ENCODE data around the gene LYSMD2. TPM values are rescaled to one million over a fixed set of nuclear protein-coding genes. Genes with fewer than 3 reads are reported as not detected.

LYSMD2 gene
- polyA plus RNA-seq, 1 of the 3 experiments (the other 2 are of a cell fraction): 10.3 TPM

GRCh38 chr15:51780636-51781035 is 43.2 kb upstream of the LYSMD2 start:
- Histone ChIP-seq H3K9ac (no peak overlapping the region), H3K4me1 (ENCODE audit: control insufficient read depth in 1 of 2, insufficient read depth in 2 of 2, low read depth in 1 of 2, low read length in 1 of 2) (no peaks in the 10 kb centered on the region; a peak in 1 of 4 replicates), H3K27me3 (ENCODE audit: insufficient read depth) (no peaks in the 10 kb centered on the region), H3K36me3 (replicated peaks in 1 of 2; ENCODE audit: control insufficient read depth in 1 of 2, insufficient read depth in 2 of 2, low read length in 1 of 2) (peaks cover 24 to 45% of the 10 kb centered on the region in 2 experiments), H3F3A (replicated peaks; ENCODE audit: insufficient read depth) (no peaks in the 10 kb centered on the region), H3K79me2 (ENCODE audit: insufficient read depth) (no peaks in the 10 kb centered on the region), H2AFZ (ENCODE audit: low read depth) (no peak overlapping the region), H3K4me2 (no peak overlapping the region), H3K27ac (ENCODE audit: low read depth in 2 of 2, low read length in 1 of 2) (no peak overlapping the region), H3K4me3 (ENCODE audit: low read depth in 2 of 2, low read length in 1 of 2) (no peak overlapping the region), H3K9me2 (no peaks in the 10 kb centered on the region), H4K20me1 (ENCODE audit: insufficient read depth) (no peaks in the 10 kb centered on the region), H3K9me3 (no peaks in the 10 kb centered on the region)
- no peak for DNase-seq
- ChIA-PET POLR2A (no interaction called here), CTCF (interaction anchor here (0.8 to 1.8 kb wide), 4 partner anchors 113 to 159 kb away, joined by 3 to 14 read pairs (median 4); no protein-coding TSS in a partner anchor)
- no peak for TF ChIP-seq FOSL2 (IDR thresholded peaks at IDR 0.05; ENCODE audit: borderline replicate concordance, low read depth)
- TF ChIP-seq USF1 (IDR thresholded peaks at IDR 0.05; ENCODE audit: borderline replicate concordance, low read depth): no peak
- TF ChIP-seq EZH2phosphoT487 (IDR thresholded peaks at IDR 0.05; ENCODE audit: borderline replicate concordance, low read depth): no peak
- TF ChIP-seq ELF1 (IDR thresholded peaks at IDR 0.05): no peak
- TF ChIP-seq RXRA (IDR thresholded peaks at IDR 0.05; ENCODE audit: borderline replicate concordance, low read depth): no peak
- no peak for TF ChIP-seq NRF1 (IDR thresholded peaks at IDR 0.05; ENCODE audit: low read depth, low read length)
- no peak for TF ChIP-seq IRF3 (IDR thresholded peaks at IDR 0.05; ENCODE audit: low read depth, low read length)
- WGBS (ENCODE audit: low lambda C conversion rate): 78% methylated on average over 1 of the region's 1 CpG

GRCh38 chr15:51776952-51777569 is 39.6 kb upstream of the LYSMD2 start:
- Histone ChIP-seq H3K4me2 (no peak overlapping the region), H2AFZ (ENCODE audit: low read depth) (no peak overlapping the region), H3K9me3 (no peaks in the 10 kb centered on the region), H3K4me1 (ENCODE audit: control insufficient read depth in 1 of 2, insufficient read depth in 2 of 2, low read depth in 1 of 2, low read length in 1 of 2) (peaks cover 0 to 3% of the 10 kb centered on the region in 2 experiments; a peak in 1 of 4 replicates), H3K9ac (no peak overlapping the region), H3K79me2 (ENCODE audit: insufficient read depth) (no peaks in the 10 kb centered on the region), H3K9me2 (no peaks in the 10 kb centered on the region), H3K4me3 (ENCODE audit: low read depth in 2 of 2, low read length in 1 of 2) (no peak overlapping the region), H3K36me3 (replicated peaks in 1 of 2; ENCODE audit: control insufficient read depth in 1 of 2, insufficient read depth in 2 of 2, low read length in 1 of 2) (peaks cover 21 to 26% of the 10 kb centered on the region in 2 experiments), H4K20me1 (ENCODE audit: insufficient read depth) (no peaks in the 10 kb centered on the region), H3F3A (replicated peaks; ENCODE audit: insufficient read depth) (peaks cover 2% of the 10 kb centered on the region), H3K27ac (ENCODE audit: low read depth in 2 of 2, low read length in 1 of 2) (no peak overlapping the region), H3K27me3 (ENCODE audit: insufficient read depth) (no peaks in the 10 kb centered on the region)
- WGBS (ENCODE audit: low lambda C conversion rate): 58% methylated on average over 6 of the region's 6 CpGs
- POLR2A ChIA-PET: interaction anchor here (1.4 to 2.3 kb wide), 2 partner anchors 96 to 127 kb away, joined by 5 to 11 read pairs; partner anchors contain the start of gene SCG3
- CTCF ChIA-PET: interaction anchor here (0.6 to 9.5 kb wide), 63 partner anchors 9 to 958 kb away, joined by 3 to 313 read pairs (median 6); partner anchors contain the start of genes DMXL2, LYSMD2 and SCG3
- peak; percentile 66 for DNase-seq
- TF ChIP-seq RAD21 (IDR thresholded peaks at IDR 0.05; ENCODE audit: low read length): peak; percentile 77
- TF ChIP-seq GABPA (IDR thresholded peaks at IDR 0.05; ENCODE audit: low read depth): no peak
- no peak for TF ChIP-seq CHD2 (IDR thresholded peaks at IDR 0.05; ENCODE audit: low read length, partially characterized antibody)
- TF ChIP-seq MXI1 (IDR thresholded peaks at IDR 0.05; ENCODE audit: low read depth, low read length): no peak
- TF ChIP-seq FOSL2 (IDR thresholded peaks at IDR 0.05; ENCODE audit: borderline replicate concordance, low read depth): no peak
- peak; percentile 89 for TF ChIP-seq SMC3 (IDR thresholded peaks at IDR 0.05; ENCODE audit: low read depth, low read length)
- no peak for TF ChIP-seq TCF12 (IDR thresholded peaks at IDR 0.05)
- TF ChIP-seq EP300 (IDR thresholded peaks at IDR 0.05; ENCODE audit: borderline replicate concordance in 1 of 2, low read depth in 1 of 2, low read length in 1 of 2): no peak
- TF ChIP-seq FOXJ3 (CRISPR knock-in tag; IDR thresholded peaks at IDR 0.05): no peak
- TF ChIP-seq RFX5 (IDR thresholded peaks at IDR 0.05; ENCODE audit: low read length): no peak
- no peak for TF ChIP-seq FOXM1 (IDR thresholded peaks at IDR 0.05; ENCODE audit: low read depth)
- TF ChIP-seq IRF3 (IDR thresholded peaks at IDR 0.05; ENCODE audit: low read depth, low read length): no peak
- TF ChIP-seq CTCF (IDR thresholded peaks at IDR 0.05): peak; percentile 83
- no peak for TF ChIP-seq ZBTB33 (IDR thresholded peaks at IDR 0.05; ENCODE audit: borderline replicate concordance, low read depth)
- no peak for TF ChIP-seq POLR2AphosphoS5 (IDR thresholded peaks at IDR 0.05; ENCODE audit: low read depth, low read length)
- no peak for TF ChIP-seq MEF2A (IDR thresholded peaks at IDR 0.05; ENCODE audit: borderline replicate concordance, low read depth)
